ENCODE results near the gene SWT1.
"Not testable (repeated sequence)": the region's sequence is repeated elsewhere in the genome, so short reads cannot be mapped to it uniquely, and the experiment has no call there.

The SWT1 gene

DNA sequence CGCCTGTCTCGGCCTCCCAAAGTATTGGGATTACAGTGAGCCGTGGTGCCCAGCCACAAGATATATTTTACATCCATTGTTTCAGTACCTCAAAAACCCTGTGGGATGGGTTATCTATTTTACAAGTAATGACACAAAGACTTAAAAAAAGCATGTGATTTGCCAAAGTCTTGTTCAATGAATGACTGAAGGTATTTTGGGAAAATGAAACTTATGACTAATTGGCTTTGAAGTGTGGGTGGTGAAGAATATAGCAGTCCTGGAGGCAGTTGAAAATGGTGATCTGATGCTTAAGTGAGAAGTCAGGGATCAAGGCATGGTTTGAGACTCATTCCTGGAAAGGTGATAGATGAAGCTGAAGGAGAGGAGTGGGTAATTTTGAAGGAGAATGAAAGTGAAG lies 3.0 kb downstream of the SWT1 start:
- H3K27me3 Mint-ChIP-seq (ENCODE audit: low read depth) = no peaks in the 10 kb centered on the region
- H3K4me1 Mint-ChIP-seq = peaks cover 25% of the 10 kb centered on the region
- TF ChIP-seq, protein P1, sequence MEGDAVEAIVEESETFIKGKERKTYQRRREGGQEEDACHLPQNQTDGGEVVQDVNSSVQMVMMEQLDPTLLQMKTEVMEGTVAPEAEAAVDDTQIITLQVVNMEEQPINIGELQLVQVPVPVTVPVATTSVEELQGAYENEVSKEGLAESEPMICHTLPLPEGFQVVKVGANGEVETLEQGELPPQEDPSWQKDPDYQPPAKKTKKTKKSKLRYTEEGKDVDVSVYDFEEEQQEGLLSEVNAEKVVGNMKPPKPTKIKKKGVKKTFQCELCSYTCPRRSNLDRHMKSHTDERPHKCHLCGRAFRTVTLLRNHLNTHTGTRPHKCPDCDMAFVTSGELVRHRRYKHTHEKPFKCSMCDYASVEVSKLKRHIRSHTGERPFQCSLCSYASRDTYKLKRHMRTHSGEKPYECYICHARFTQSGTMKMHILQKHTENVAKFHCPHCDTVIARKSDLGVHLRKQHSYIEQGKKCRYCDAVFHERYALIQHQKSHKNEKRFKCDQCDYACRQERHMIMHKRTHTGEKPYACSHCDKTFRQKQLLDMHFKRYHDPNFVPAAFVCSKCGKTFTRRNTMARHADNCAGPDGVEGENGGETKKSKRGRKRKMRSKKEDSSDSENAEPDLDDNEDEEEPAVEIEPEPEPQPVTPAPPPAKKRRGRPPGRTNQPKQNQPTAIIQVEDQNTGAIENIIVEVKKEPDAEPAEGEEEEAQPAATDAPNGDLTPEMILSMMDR (IDR thresholded peaks at IDR 0.05; ENCODE audit: unreplicated experiment in 3 of 3) = no peak
- no peaks in the 10 kb centered on the region for H3K9me3 Mint-ChIP-seq
- peaks cover 5% of the 10 kb centered on the region for H3K36me3 Mint-ChIP-seq (ENCODE audit: low read depth)
- H3K27ac Mint-ChIP-seq = no peak overlapping the region
- no peak overlapping the region for H3K4me3 Mint-ChIP-seq

DNA sequence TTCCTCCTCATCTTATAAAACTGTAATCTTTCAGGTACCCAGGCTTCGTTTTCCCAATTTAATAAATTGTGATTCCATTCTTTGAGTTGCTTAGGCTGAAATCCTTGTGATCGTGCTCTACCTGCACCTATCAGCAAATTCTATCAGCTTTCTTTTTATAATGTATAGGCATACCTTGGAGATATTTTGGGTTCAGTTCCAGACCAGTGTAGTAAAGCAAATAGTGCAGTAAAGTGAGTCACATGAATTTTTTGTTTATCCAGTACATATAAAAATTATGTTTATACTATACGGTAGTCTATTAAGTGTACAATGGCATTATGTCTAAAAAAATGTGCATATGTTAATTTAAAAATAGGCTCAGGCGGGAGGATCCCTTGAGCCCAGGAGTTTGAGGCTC lies 5.5 kb downstream of the SWT1 start:
- TF ChIP-seq, protein P1 (IDR thresholded peaks at IDR 0.05; ENCODE audit: unreplicated experiment in 3 of 3) = no peak
- Mint-ChIP-seq H3K4me3 (no peak overlapping the region), H3K4me1 (peaks cover 13% of the 10 kb centered on the region), H3K27me3 (ENCODE audit: low read depth) (no peaks in the 10 kb centered on the region), H3K9me3 (no peaks in the 10 kb centered on the region), H3K36me3 (ENCODE audit: low read depth) (peaks cover 17% of the 10 kb centered on the region), H3K27ac (no peak overlapping the region)

GRCh38 chr1:185166106-185166505 lies 9.1 kb downstream of the SWT1 start:
- Mint-ChIP-seq H3K27ac (no peak overlapping the region), H3K36me3 (ENCODE audit: low read depth) (peaks cover 33% of the 10 kb centered on the region), H3K4me1 (no peaks in the 10 kb centered on the region), H3K4me3 (no peak overlapping the region), H3K9me3 (no peaks in the 10 kb centered on the region), H3K27me3 (ENCODE audit: low read depth) (no peaks in the 10 kb centered on the region)
- TF ChIP-seq, protein P1 (IDR thresholded peaks at IDR 0.05; ENCODE audit: unreplicated experiment in 3 of 3) = no peak

DNA sequence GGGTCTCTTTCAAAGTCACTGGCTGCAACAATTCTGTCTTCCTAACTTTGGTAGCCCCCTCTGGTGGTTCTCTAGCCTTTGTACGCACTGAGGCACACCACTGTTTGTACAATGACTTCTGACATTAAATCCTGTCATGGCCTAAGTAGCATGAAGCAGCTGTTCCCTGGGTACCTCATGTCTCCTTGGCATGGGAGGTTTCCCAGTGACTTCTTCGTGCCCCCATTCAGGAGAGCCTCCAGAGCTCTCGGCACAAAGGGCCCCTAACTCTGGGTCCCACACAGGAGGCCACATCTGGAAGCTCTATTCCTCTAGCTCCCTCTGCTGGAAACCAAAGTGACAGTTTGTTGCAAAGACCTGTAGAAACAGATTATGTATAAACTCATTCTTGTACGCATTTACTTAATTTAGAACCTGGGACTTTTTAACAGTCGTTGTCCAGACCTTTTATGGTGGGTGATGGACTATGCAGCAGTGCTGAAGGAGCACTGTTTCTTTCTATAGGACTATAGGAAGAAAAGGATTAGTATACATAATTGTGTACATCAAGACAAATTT lies 13.4 kb downstream of the SWT1 start:
- Mint-ChIP-seq H3K27me3 (ENCODE audit: low read depth) (no peaks in the 10 kb centered on the region), H3K4me3 (peak overlapping the region; percentile 14 to 52 (median 34)), H3K36me3 (ENCODE audit: low read depth) (peaks cover 34% of the 10 kb centered on the region), H3K9me3 (no peaks in the 10 kb centered on the region), H3K4me1 (no peaks in the 10 kb centered on the region), H3K27ac (peak overlapping the region in 1 of 3 experiments; percentile 40)
- TF ChIP-seq, protein P1 (IDR thresholded peaks at IDR 0.05; ENCODE audit: unreplicated experiment in 3 of 3) = peak; percentile 64 to 88 (median 69)

DNA sequence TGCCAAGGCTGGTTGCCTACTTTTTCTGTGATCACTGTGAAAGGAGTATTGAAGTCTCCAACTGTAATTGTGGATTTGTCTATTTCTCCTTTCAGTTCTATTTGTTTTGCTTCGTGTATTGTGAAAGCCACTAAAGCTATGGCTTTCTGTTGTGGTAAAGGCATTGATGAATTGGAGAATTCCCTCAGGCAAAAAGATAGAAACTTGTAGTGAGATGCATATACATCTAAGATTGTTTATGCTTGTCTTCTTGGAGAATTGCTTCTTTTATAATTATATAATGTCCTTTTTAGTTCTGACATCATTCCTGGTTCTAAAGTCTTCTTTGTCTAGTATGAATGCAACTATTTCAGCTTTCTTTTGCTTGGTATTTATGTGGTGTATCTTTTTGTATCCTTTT lies 36.8 kb downstream of the SWT1 start:
- Mint-ChIP-seq H3K9me3 (peaks cover 23% of the 10 kb centered on the region), H3K27ac (no peak overlapping the region), H3K36me3 (ENCODE audit: low read depth) (peaks cover 68% of the 10 kb centered on the region), H3K27me3 (ENCODE audit: low read depth) (no peaks in the 10 kb centered on the region), H3K4me1 (no peaks in the 10 kb centered on the region), H3K4me3 (no peak overlapping the region)
- TF ChIP-seq, protein P1 (IDR thresholded peaks at IDR 0.05; ENCODE audit: unreplicated experiment in 3 of 3) = no peak

DNA sequence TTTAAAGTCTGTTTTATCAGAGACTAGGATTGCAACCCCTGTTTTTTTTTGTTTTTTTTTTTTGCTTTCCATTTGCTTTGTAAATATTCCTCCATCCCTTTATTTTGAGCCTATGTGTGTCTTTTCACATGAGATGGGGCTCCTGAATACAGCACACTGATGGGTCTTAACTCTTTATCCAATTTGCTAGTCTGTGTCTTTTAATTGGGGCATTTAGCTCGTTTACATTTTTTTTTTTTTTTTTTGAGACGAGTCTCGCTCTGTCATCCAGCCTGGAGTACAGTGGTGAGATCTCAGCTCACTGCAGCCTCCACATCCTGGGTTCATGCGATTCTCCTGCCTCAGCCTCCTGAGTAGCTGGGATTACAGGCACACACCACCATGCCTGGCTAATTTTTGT lies 41.7 kb downstream of the SWT1 start:
- peaks cover 78% of the 10 kb centered on the region for H3K36me3 Mint-ChIP-seq (ENCODE audit: low read depth)
- H3K27ac Mint-ChIP-seq; H3K27me3 Mint-ChIP-seq (ENCODE audit: low read depth); H3K4me1 Mint-ChIP-seq; H3K4me3 Mint-ChIP-seq: not testable (repeated sequence)
- peaks cover 35% of the 10 kb centered on the region for H3K9me3 Mint-ChIP-seq

All from nephron (organoid).